ENCODE results near the gene KIAA1671. TPM values are rescaled to one million over a fixed set of nuclear protein-coding genes. Genes with fewer than 3 reads are reported as not detected.

Gene KIAA1671
- total RNA-seq, 1 experiment from 2014 or later: 68.1 TPM

- H3K4me1 Mint-ChIP-seq (ENCODE audit: insufficient read depth, unreplicated experiment): peaks cover 10% of the 10 kb centered on the region
- intact Hi-C loops (cut with micrococcal nuclease): no loop called here
- no peaks in the 10 kb centered on the region for H3K9me3 Mint-ChIP-seq (ENCODE audit: unreplicated experiment)
- DNase-seq (ENCODE audit: unreplicated experiment): no peak
- BruUV-seq (replicated peaks): no TSS peak
- no peak overlapping the region for H3K4me3 Mint-ChIP-seq (ENCODE audit: unreplicated experiment)
- TF ChIP-seq, protein P1, sequence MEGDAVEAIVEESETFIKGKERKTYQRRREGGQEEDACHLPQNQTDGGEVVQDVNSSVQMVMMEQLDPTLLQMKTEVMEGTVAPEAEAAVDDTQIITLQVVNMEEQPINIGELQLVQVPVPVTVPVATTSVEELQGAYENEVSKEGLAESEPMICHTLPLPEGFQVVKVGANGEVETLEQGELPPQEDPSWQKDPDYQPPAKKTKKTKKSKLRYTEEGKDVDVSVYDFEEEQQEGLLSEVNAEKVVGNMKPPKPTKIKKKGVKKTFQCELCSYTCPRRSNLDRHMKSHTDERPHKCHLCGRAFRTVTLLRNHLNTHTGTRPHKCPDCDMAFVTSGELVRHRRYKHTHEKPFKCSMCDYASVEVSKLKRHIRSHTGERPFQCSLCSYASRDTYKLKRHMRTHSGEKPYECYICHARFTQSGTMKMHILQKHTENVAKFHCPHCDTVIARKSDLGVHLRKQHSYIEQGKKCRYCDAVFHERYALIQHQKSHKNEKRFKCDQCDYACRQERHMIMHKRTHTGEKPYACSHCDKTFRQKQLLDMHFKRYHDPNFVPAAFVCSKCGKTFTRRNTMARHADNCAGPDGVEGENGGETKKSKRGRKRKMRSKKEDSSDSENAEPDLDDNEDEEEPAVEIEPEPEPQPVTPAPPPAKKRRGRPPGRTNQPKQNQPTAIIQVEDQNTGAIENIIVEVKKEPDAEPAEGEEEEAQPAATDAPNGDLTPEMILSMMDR (IDR thresholded peaks at IDR 0.05; ENCODE audit: unreplicated experiment): no peak
- peaks cover 39% of the 10 kb centered on the region for H3K36me3 Mint-ChIP-seq (ENCODE audit: insufficient read depth, unreplicated experiment)
- H3K27ac Mint-ChIP-seq (ENCODE audit: low read depth, unreplicated experiment): peak overlapping the region; percentile 61
- ChIA-PET POLR2A (interaction anchor here (0.7 kb wide), 1 partner anchor 195 kb away, joined by 4 read pairs; no protein-coding TSS in a partner anchor), CTCF (interaction anchor here (1.7 kb wide), 1 partner anchor 9 kb away, joined by 3 read pairs; no protein-coding TSS in a partner anchor)
- H3K27me3 Mint-ChIP-seq (ENCODE audit: insufficient read depth, unreplicated experiment): no peaks in the 10 kb centered on the region
Measured at GRCh38 chr22:25101986-25102385, 149.5 kb downstream of the KIAA1671 start.

- POLR2A ChIA-PET: interaction anchor here (0.7 kb wide), 1 partner anchor 196 kb away, joined by 4 read pairs; no protein-coding TSS in a partner anchor
Measured at GRCh38 chr22:25102722-25103121, 150.2 kb downstream of the KIAA1671 start.

DNA sequence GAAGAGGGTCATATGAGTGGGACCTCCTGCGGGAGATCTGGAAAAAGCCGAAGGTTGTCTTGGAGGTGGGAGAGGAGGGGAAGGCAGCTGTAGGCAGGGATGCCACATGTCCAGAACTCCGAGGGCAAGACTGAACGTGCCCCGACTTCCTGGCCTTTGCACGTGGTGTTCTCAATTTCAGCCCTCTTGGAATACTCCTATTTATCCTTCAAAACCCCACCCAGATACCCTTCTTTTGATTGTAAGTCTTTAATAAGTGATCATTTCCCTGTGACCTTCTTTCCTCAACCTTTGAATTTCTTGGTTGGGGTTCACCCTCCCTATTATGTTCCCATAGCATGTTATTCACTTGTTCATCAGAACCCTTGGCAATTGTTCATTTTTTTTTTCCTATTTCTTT lies 151.9 kb downstream of the KIAA1671 start:
- H3K4me3 Mint-ChIP-seq (ENCODE audit: unreplicated experiment): no peak overlapping the region
- CTCF ChIA-PET: no interaction called here
- intact Hi-C loops (cut with micrococcal nuclease): no loop called here
- no peak overlapping the region for H3K27ac Mint-ChIP-seq (ENCODE audit: low read depth, unreplicated experiment)
- no peaks in the 10 kb centered on the region for H3K27me3 Mint-ChIP-seq (ENCODE audit: insufficient read depth, unreplicated experiment)
- no peak for DNase-seq (ENCODE audit: unreplicated experiment)
- no TSS peak for BruUV-seq (replicated peaks)
- peaks cover 10% of the 10 kb centered on the region for H3K4me1 Mint-ChIP-seq (ENCODE audit: insufficient read depth, unreplicated experiment)
- POLR2A ChIA-PET: interaction anchor here (0.6 kb wide), 1 partner anchor 83 kb away, joined by 3 read pairs; no protein-coding TSS in a partner anchor
- H3K9me3 Mint-ChIP-seq (ENCODE audit: unreplicated experiment): no peaks in the 10 kb centered on the region
- TF ChIP-seq, protein P1 (IDR thresholded peaks at IDR 0.05; ENCODE audit: unreplicated experiment): no peak
- H3K36me3 Mint-ChIP-seq (ENCODE audit: insufficient read depth, unreplicated experiment): peaks cover 37% of the 10 kb centered on the region

More at GRCh38 chr22:25102722-25103121, 150.2 kb downstream of the KIAA1671 start:
- DNase-seq (ENCODE audit: unreplicated experiment): no peak
- CTCF ChIA-PET: interaction anchor here (1.3 to 1.7 kb wide), 2 partner anchors 8 to 100 kb away, joined by 3 to 4 read pairs; no protein-coding TSS in a partner anchor
- intact Hi-C loops (cut with micrococcal nuclease): no loop called here
- Mint-ChIP-seq H3K27ac (ENCODE audit: low read depth, unreplicated experiment) (no peak overlapping the region), H3K36me3 (ENCODE audit: insufficient read depth, unreplicated experiment) (peaks cover 35% of the 10 kb centered on the region), H3K27me3 (ENCODE audit: insufficient read depth, unreplicated experiment) (no peaks in the 10 kb centered on the region), H3K4me1 (ENCODE audit: insufficient read depth, unreplicated experiment) (peaks cover 10% of the 10 kb centered on the region), H3K9me3 (ENCODE audit: unreplicated experiment) (no peaks in the 10 kb centered on the region), H3K4me3 (ENCODE audit: unreplicated experiment) (no peak overlapping the region)
- TF ChIP-seq, protein P1 (IDR thresholded peaks at IDR 0.05; ENCODE audit: unreplicated experiment): no peak
- BruUV-seq (replicated peaks): no TSS peak

DNA sequence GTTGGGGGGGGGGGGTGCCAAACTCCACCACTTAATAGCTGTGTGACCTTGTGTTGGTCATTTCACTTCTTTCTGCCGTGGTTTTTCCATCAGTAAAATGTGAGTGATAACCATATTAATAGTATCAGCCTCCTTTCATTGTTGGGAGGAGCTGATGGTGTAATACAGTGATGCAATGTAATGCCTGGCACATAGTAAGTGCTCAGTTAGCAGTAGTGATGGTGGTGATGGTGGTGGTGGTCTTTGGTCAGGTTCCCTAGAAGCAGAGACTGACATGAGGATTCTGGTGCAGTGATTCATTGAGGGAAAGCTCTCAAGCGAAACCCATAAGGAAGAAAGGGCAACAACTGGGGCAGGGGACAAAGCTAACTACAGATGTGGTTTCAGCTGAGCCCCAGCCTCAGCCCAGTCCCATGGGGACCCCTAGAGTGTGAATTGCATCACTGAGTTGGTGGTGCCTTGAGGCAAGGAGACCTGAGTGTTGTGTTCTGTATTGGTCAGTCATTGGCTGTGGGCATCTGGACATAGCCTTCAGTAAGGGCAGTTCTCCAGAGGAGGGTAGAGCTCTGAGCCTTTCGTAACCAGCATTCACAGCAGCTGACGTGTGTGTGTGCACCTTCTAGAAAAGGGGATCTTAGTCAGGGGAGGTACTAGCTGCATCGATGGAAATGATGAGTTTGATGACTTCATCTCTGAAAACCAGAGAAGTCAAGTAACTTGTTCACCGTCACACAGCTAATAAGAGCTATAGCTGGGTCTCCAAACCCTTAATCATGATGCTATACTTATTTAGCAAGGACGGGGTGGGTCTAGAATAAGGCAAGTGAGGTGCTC lies 153.5 kb downstream of the KIAA1671 start:
- H3K36me3 Mint-ChIP-seq (ENCODE audit: insufficient read depth, unreplicated experiment): peaks cover 34% of the 10 kb centered on the region
- H3K27ac Mint-ChIP-seq (ENCODE audit: low read depth, unreplicated experiment): no peak overlapping the region
- intact Hi-C loops (cut with micrococcal nuclease): no loop called here
- BruUV-seq (replicated peaks): no TSS peak
- H3K4me1 Mint-ChIP-seq (ENCODE audit: insufficient read depth, unreplicated experiment): peaks cover 16% of the 10 kb centered on the region
- ChIA-PET POLR2A (no interaction called here), CTCF (interaction anchor here (0.6 to 0.9 kb wide), 6 partner anchors 22 to 554 kb away, joined by 3 to 5 read pairs (median 4); no protein-coding TSS in a partner anchor)
- H3K4me3 Mint-ChIP-seq (ENCODE audit: unreplicated experiment): no peak overlapping the region
- no peaks in the 10 kb centered on the region for H3K27me3 Mint-ChIP-seq (ENCODE audit: insufficient read depth, unreplicated experiment)
- TF ChIP-seq, protein P1 (IDR thresholded peaks at IDR 0.05; ENCODE audit: unreplicated experiment): no peak
- no peaks in the 10 kb centered on the region for H3K9me3 Mint-ChIP-seq (ENCODE audit: unreplicated experiment)
- DNase-seq (ENCODE audit: unreplicated experiment): no peak

All from MCF 10A (cell line).